IPS DF 19.7 (cell line): ENCODE results near the gene LILRB5.
"Not testable (repeated sequence)": the region's sequence is repeated elsewhere in the genome, so short reads cannot be mapped to it uniquely, and the experiment has no call there.

Experiments used
- DNase-seq: peaks from one replicate; pipeline ENCODE4 v3.0.0-alpha.2; 2013; ENCODE audit warnings: low read depth, low spot score

Gene LILRB5

GRCh38 chr19:54243809-54244208 is 13.3 kb downstream of the LILRB5 start:
- DNase-seq: not testable (repeated sequence)

GRCh38 chr19:54242646-54243045 is 14.4 kb downstream of the LILRB5 start, which contains the start of gene LILRA6:
TSS of gene LILRA6 (minus strand) at chr19:54242790.
- not testable (repeated sequence) for DNase-seq

GRCh38 chr19:54242234-54242633 is 14.8 kb downstream of the LILRB5 start:
- DNase-seq: not testable (repeated sequence)

GRCh38 chr19:54240372-54241336 is 16.4 kb downstream of the LILRB5 start:
- DNase-seq: not testable (repeated sequence)

GRCh38 chr19:54239491-54240371 is 17.3 kb downstream of the LILRB5 start:
- not testable (repeated sequence) for DNase-seq

GRCh38 chr19:54233941-54234340 is 23.1 kb downstream of the LILRB5 start:
- no peak for DNase-seq

GRCh38 chr19:54231077-54231931 is 25.8 kb downstream of the LILRB5 start:
- DNase-seq: no peak

- DNase-seq: no peak
These were observed 27.0 kb downstream of the LILRB5 start for GRCh38 chr19:54230031-54230430.

- DNase-seq: no peak
These were observed 27.9 kb downstream of the LILRB5 start for GRCh38 chr19:54229146-54229545.

- DNase-seq: not testable (repeated sequence)
These were observed 32.5 kb downstream of the LILRB5 start for GRCh38 chr19:54224619-54225018.

GRCh38 chr19:54223937-54224281 is 33.2 kb downstream of the LILRB5 start:
- DNase-seq: not testable (repeated sequence)

GRCh38 chr19:54223277-54223936 is 33.7 kb downstream of the LILRB5 start:
- not testable (repeated sequence) for DNase-seq

- DNase-seq: not testable (repeated sequence)
These were observed 34.4 kb downstream of the LILRB5 start, which contains the start of gene LILRB3 for GRCh38 chr19:54222474-54223276. TSS of gene LILRB3 (minus strand) at chr19:54223007. CDS start at chr19:54222976, 31 bp downstream.

- not testable (repeated sequence) for DNase-seq
These were observed 35.1 kb downstream of the LILRB5 start for GRCh38 chr19:54221947-54222346.

- DNase-seq: not testable (repeated sequence)
These were observed 37.4 kb downstream of the LILRB5 start for GRCh38 chr19:54219702-54220101.

- DNase-seq: no peak
These were observed 38.0 kb downstream of the LILRB5 start for GRCh38 chr19:54218960-54219661.

GRCh38 chr19:54218259-54218658 is 38.8 kb downstream of the LILRB5 start:
- no peak for DNase-seq

- not testable (repeated sequence) for DNase-seq
These were observed 39.4 kb downstream of the LILRB5 start for GRCh38 chr19:54217517-54218247.
